Measurements from ENCODE around the gene GALNT17.

The GALNT17 gene

GRCh38 chr7:71300086-71300485 lies 168.1 kb downstream of the GALNT17 start:
- TF ChIP-seq ZNF274 (IDR thresholded peaks at IDR 0.05; ENCODE audit: low read depth, low read length) (no peak), SUZ12 (IDR thresholded peaks at IDR 0.05; ENCODE audit: extremely low read depth, insufficient read depth, insufficient read length) (no peak), YY1 (IDR thresholded peaks at IDR 0.05; ENCODE audit: insufficient read depth, insufficient read length) (no peak)
- Histone ChIP-seq H3K9me3 (ENCODE audit: insufficient read depth, low read length) (no peaks in the 10 kb centered on the region), H3K36me3 (ENCODE audit: insufficient read depth, insufficient read length, low read length) (no peaks in the 10 kb centered on the region), H3K9ac (ENCODE audit: insufficient read length, low read depth) (no peak overlapping the region), H3K27me3 (ENCODE audit: insufficient read depth, insufficient read length) (no peaks in the 10 kb centered on the region), H3K4me3 (ENCODE audit: insufficient read length, low read depth) (no peak overlapping the region), H3K4me1 (ENCODE audit: insufficient read depth, insufficient read length) (no peaks in the 10 kb centered on the region)
- no peak for DNase-seq (ENCODE audit: low read depth, low spot score)

GRCh38 chr7:71300603-71301002 lies 168.7 kb downstream of the GALNT17 start:
- no peaks in the 10 kb centered on the region for H3K36me3 ChIP-seq (ENCODE audit: insufficient read depth, insufficient read length, low read length)
- no peaks in the 10 kb centered on the region for H3K27me3 ChIP-seq (ENCODE audit: insufficient read depth, insufficient read length)
- H3K9me3 ChIP-seq (ENCODE audit: insufficient read depth, low read length): no peaks in the 10 kb centered on the region
- DNase-seq (ENCODE audit: low read depth, low spot score): no peak
- no peak overlapping the region for H3K4me3 ChIP-seq (ENCODE audit: insufficient read length, low read depth)
- H3K9ac ChIP-seq (ENCODE audit: insufficient read length, low read depth): no peak overlapping the region
- TF ChIP-seq ZNF274 (IDR thresholded peaks at IDR 0.05; ENCODE audit: low read depth, low read length) (no peak), SUZ12 (IDR thresholded peaks at IDR 0.05; ENCODE audit: extremely low read depth, insufficient read depth, insufficient read length) (no peak), YY1 (IDR thresholded peaks at IDR 0.05; ENCODE audit: insufficient read depth, insufficient read length) (no peak)
- no peaks in the 10 kb centered on the region for H3K4me1 ChIP-seq (ENCODE audit: insufficient read depth, insufficient read length)

GRCh38 chr7:71301167-71301566 lies 169.2 kb downstream of the GALNT17 start:
- Histone ChIP-seq H3K9me3 (ENCODE audit: insufficient read depth, low read length) (no peaks in the 10 kb centered on the region), H3K4me3 (ENCODE audit: insufficient read length, low read depth) (no peak overlapping the region), H3K4me1 (ENCODE audit: insufficient read depth, insufficient read length) (no peaks in the 10 kb centered on the region), H3K9ac (ENCODE audit: insufficient read length, low read depth) (no peak overlapping the region), H3K36me3 (ENCODE audit: insufficient read depth, insufficient read length, low read length) (no peaks in the 10 kb centered on the region), H3K27me3 (ENCODE audit: insufficient read depth, insufficient read length) (no peaks in the 10 kb centered on the region)
- DNase-seq (ENCODE audit: low read depth, low spot score): no peak
- no peak for TF ChIP-seq ZNF274 (IDR thresholded peaks at IDR 0.05; ENCODE audit: low read depth, low read length)
- no peak for TF ChIP-seq SUZ12 (IDR thresholded peaks at IDR 0.05; ENCODE audit: extremely low read depth, insufficient read depth, insufficient read length)
- TF ChIP-seq YY1 (IDR thresholded peaks at IDR 0.05; ENCODE audit: insufficient read depth, insufficient read length): no peak

- no peak overlapping the region for H3K9ac ChIP-seq (ENCODE audit: insufficient read length, low read depth)
- no peaks in the 10 kb centered on the region for H3K9me3 ChIP-seq (ENCODE audit: insufficient read depth, low read length)
- TF ChIP-seq YY1 (IDR thresholded peaks at IDR 0.05; ENCODE audit: insufficient read depth, insufficient read length) (no peak), ZNF274 (IDR thresholded peaks at IDR 0.05; ENCODE audit: low read depth, low read length) (no peak), SUZ12 (IDR thresholded peaks at IDR 0.05; ENCODE audit: extremely low read depth, insufficient read depth, insufficient read length) (no peak)
- no peaks in the 10 kb centered on the region for H3K27me3 ChIP-seq (ENCODE audit: insufficient read depth, insufficient read length)
- DNase-seq (ENCODE audit: low read depth, low spot score): no peak
- H3K4me3 ChIP-seq (ENCODE audit: insufficient read length, low read depth): no peak overlapping the region
- H3K36me3 ChIP-seq (ENCODE audit: insufficient read depth, insufficient read length, low read length): no peaks in the 10 kb centered on the region
- H3K4me1 ChIP-seq (ENCODE audit: insufficient read depth, insufficient read length): no peaks in the 10 kb centered on the region
Observed at GRCh38 chr7:71303566-71303965, 171.6 kb downstream of the GALNT17 start.

GRCh38 chr7:71308096-71308495 lies 176.2 kb downstream of the GALNT17 start:
- Histone ChIP-seq H3K9ac (ENCODE audit: insufficient read length, low read depth) (no peak overlapping the region), H3K27me3 (ENCODE audit: insufficient read depth, insufficient read length) (no peaks in the 10 kb centered on the region), H3K36me3 (ENCODE audit: insufficient read depth, insufficient read length, low read length) (no peaks in the 10 kb centered on the region), H3K4me3 (ENCODE audit: insufficient read length, low read depth) (no peak overlapping the region), H3K9me3 (ENCODE audit: insufficient read depth, low read length) (peaks cover 13% of the 10 kb centered on the region; the same call in 1 of the 2 replicates), H3K4me1 (ENCODE audit: insufficient read depth, insufficient read length) (peaks cover 2% of the 10 kb centered on the region)
- DNase-seq (ENCODE audit: low read depth, low spot score): peak; percentile 33
- no peak for TF ChIP-seq ZNF274 (IDR thresholded peaks at IDR 0.05; ENCODE audit: low read depth, low read length)
- no peak for TF ChIP-seq YY1 (IDR thresholded peaks at IDR 0.05; ENCODE audit: insufficient read depth, insufficient read length)

GRCh38 chr7:71311576-71311975 lies 179.6 kb downstream of the GALNT17 start:
- H3K27me3 ChIP-seq (ENCODE audit: insufficient read depth, insufficient read length): no peaks in the 10 kb centered on the region
- H3K36me3 ChIP-seq (ENCODE audit: insufficient read depth, insufficient read length, low read length): no peaks in the 10 kb centered on the region
- no peak overlapping the region for H3K4me3 ChIP-seq (ENCODE audit: insufficient read length, low read depth)
- no peak for DNase-seq (ENCODE audit: low read depth, low spot score)
- H3K4me1 ChIP-seq (ENCODE audit: insufficient read depth, insufficient read length): peaks cover 2% of the 10 kb centered on the region
- peaks cover 26% of the 10 kb centered on the region for H3K9me3 ChIP-seq (ENCODE audit: insufficient read depth, low read length)
- TF ChIP-seq ZNF274 (IDR thresholded peaks at IDR 0.05; ENCODE audit: low read depth, low read length) (no peak), YY1 (IDR thresholded peaks at IDR 0.05; ENCODE audit: insufficient read depth, insufficient read length) (no peak), SUZ12 (IDR thresholded peaks at IDR 0.05; ENCODE audit: extremely low read depth, insufficient read depth, insufficient read length) (no peak)
- H3K9ac ChIP-seq (ENCODE audit: insufficient read length, low read depth): no peak overlapping the region

- H3K36me3 ChIP-seq (ENCODE audit: insufficient read depth, insufficient read length, low read length): no peaks in the 10 kb centered on the region
- H3K4me1 ChIP-seq (ENCODE audit: insufficient read depth, insufficient read length): peaks cover 2% of the 10 kb centered on the region
- no peak overlapping the region for H3K9ac ChIP-seq (ENCODE audit: insufficient read length, low read depth)
- no peak overlapping the region for H3K4me3 ChIP-seq (ENCODE audit: insufficient read length, low read depth)
- H3K9me3 ChIP-seq (ENCODE audit: insufficient read depth, low read length): peaks cover 26% of the 10 kb centered on the region
- no peak for TF ChIP-seq YY1 (IDR thresholded peaks at IDR 0.05; ENCODE audit: insufficient read depth, insufficient read length)
- no peak for TF ChIP-seq SUZ12 (IDR thresholded peaks at IDR 0.05; ENCODE audit: extremely low read depth, insufficient read depth, insufficient read length)
- no peak for TF ChIP-seq ZNF274 (IDR thresholded peaks at IDR 0.05; ENCODE audit: low read depth, low read length)
- no peak for DNase-seq (ENCODE audit: low read depth, low spot score)
- no peaks in the 10 kb centered on the region for H3K27me3 ChIP-seq (ENCODE audit: insufficient read depth, insufficient read length)
Observed at GRCh38 chr7:71312755-71313490, 181.0 kb downstream of the GALNT17 start.
